ENCODE results near the gene SLK.

SLK gene

DNA sequence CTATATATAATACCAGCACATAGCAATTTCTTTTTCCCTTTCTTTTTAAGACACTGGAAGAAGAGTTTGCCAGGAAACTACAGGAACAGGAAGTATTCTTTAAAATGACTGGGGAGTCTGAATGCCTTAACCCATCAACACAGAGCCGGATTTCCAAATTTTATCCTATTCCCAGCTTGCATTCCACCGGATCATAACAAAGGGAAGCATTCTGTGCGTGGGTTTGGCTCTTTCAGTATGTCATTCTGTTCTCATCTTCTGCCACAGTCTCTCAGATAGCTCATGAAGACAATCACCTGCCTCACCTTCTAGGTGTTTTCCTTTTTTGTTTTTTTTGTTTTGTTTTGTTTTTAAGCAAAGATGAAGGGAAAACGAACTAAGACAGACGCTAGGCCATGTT lies 58.6 kb downstream of the SLK start:
- no peak for DNase-seq (ENCODE audit: low read depth)
- TF ChIP-seq CTCF (IDR thresholded peaks at IDR 0.05; ENCODE audit: control insufficient read depth, extremely low read depth, insufficient read depth) = no peak
- no peak overlapping the region for H3K4me3 ChIP-seq (ENCODE audit: low read depth, low read length)

GRCh38 chr10:104026762-104027161 lies 59.8 kb downstream of the SLK start:
- DNase-seq (ENCODE audit: low read depth) = no peak
- no peak overlapping the region for H3K4me3 ChIP-seq (ENCODE audit: low read depth, low read length)
- no peak for TF ChIP-seq CTCF (IDR thresholded peaks at IDR 0.05; ENCODE audit: control insufficient read depth, extremely low read depth, insufficient read depth)

DNA sequence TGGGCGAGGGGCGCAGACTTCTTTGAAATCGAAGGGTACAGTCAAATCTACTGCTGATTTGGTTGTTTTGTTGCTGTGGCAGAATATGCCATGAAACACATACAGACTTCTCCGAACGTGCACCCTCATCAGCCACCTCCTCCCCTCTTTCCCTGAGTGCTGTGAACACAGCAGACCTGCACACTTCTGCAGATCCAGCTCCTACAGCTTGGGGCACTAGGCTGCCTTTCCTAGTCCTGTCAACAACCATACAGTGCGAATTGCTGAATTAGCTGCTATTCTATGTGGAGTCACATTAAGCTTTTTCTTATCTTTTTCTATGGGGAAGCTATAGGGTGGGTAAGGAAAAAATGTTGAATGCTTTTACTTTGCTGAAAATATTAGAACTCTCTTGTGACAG lies 61.2 kb downstream of the SLK start:
- DNase-seq (ENCODE audit: low read depth) = no peak
- H3K4me3 ChIP-seq (ENCODE audit: low read depth, low read length) = no peak overlapping the region
- peak; percentile 62 for TF ChIP-seq CTCF (IDR thresholded peaks at IDR 0.05; ENCODE audit: control insufficient read depth, extremely low read depth, insufficient read depth)

GRCh38 chr10:104028823-104029520 lies 62.0 kb downstream of the SLK start:
- DNase-seq (ENCODE audit: low read depth) = no peak
- H3K4me3 ChIP-seq (ENCODE audit: low read depth, low read length) = no peak overlapping the region
- TF ChIP-seq CTCF (IDR thresholded peaks at IDR 0.05; ENCODE audit: control insufficient read depth, extremely low read depth, insufficient read depth) = no peak

DNA sequence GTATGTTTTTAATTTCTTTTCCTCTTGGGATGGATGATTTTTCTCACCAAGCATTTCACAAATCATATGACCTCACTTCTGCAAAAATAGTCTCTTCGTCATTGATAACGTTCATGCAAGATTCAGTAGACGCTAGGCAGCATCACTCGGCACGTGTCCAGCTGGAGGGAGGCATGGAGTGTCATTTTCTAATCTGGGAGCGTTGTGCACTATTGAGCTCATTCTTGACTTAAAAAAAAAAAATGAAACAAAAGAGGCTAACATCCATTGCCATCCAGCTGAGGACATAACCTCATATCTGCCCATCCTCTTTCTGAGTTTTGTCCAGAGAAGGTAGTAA lies 62.6 kb downstream of the SLK start:
- no peak for DNase-seq (ENCODE audit: low read depth)

DNA sequence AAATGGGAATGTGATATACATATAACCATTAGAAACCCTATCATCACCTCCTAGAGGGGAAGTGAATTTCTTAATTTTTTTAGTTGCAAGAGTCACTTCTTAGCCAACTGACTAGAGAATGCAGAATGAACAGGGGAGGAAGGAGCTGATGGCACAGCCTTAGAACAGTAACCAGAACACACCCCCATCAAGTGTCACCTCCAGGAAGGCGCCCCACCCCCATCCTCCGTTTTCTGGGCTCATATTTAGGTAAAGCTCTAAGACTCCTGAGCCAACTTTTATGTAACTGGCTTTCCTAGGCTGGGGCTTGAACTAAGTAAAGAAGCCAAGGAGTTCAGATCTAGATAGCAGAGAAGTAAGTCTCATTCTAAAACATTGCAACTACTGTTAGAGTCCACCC lies 64.7 kb downstream of the SLK start:
- DNase-seq (ENCODE audit: low read depth) = no peak
- no peak overlapping the region for H3K4me3 ChIP-seq (ENCODE audit: low read depth, low read length)
- no peak for TF ChIP-seq CTCF (IDR thresholded peaks at IDR 0.05; ENCODE audit: control insufficient read depth, extremely low read depth, insufficient read depth)

More for the DNA sequence above, 62.6 kb downstream of the SLK start:
- no peak for TF ChIP-seq CTCF (IDR thresholded peaks at IDR 0.05; ENCODE audit: control insufficient read depth, extremely low read depth, insufficient read depth)
- no peak overlapping the region for H3K4me3 ChIP-seq (ENCODE audit: low read depth, low read length)

- DNase-seq (ENCODE audit: low read depth) = no peak
- H3K4me3 ChIP-seq (ENCODE audit: low read depth, low read length) = no peak overlapping the region
- no peak for TF ChIP-seq CTCF (IDR thresholded peaks at IDR 0.05; ENCODE audit: control insufficient read depth, extremely low read depth, insufficient read depth)
These were observed 65.3 kb downstream of the SLK start for GRCh38 chr10:104032144-104032775.

All from LNCaP clone FGC (cell line).